Neural cell (in vitro differentiated cells): Measurements from ENCODE around the gene HIC2. TPM values are rescaled to one million over a fixed set of nuclear protein-coding genes. Genes with fewer than 3 reads are reported as not detected.

Experiments
- H2AFZ ChIP-seq: fragments of 200-600, 300-800 bp; sonication (generic), shearing (Covaris generic); 2 replicates; pipeline ENCODE4 v1.6.0; 2014; ENCODE audit warnings: low read depth, mild to moderate bottlenecking, antibody characterized with exemption, low read length, moderate library complexity
- H3F3A ChIP-seq: fragments of 200-600 bp; shearing (Covaris generic); 2 replicates; pipeline ENCODE4 v1.6.1; 2016; ENCODE audit warnings: mild to moderate bottlenecking, moderate library complexity, mixed read lengths, antibody characterized with exemption, low read length; ENCODE audit not compliant: insufficient read depth, poor library complexity, severe bottlenecking
- H3K27ac ChIP-seq: fragments of 200-600, 300-800 bp; sonication (generic), shearing (Covaris generic); 2 replicates; pipeline ENCODE4 v1.5.1; 2014; ENCODE audit warnings: mild to moderate bottlenecking, low read length, moderate library complexity
- H3K27me3 ChIP-seq: fragments of 300-800, 200-600 bp; sonication (generic), shearing (Covaris generic); 2 replicates; pipeline ENCODE4 v1.6.0; 2014; ENCODE audit warnings: mild to moderate bottlenecking, low read depth, low read length, moderate library complexity; ENCODE audit not compliant: insufficient read depth
- H3K36me3 ChIP-seq: fragments of 300-800, 200-600 bp; sonication (generic), shearing (Covaris generic); 2 replicates; pipeline ENCODE4 v1.5.1; 2014; ENCODE audit warnings: mild to moderate bottlenecking, antibody characterized with exemption, low read length, moderate library complexity; ENCODE audit not compliant: insufficient read depth
- H3K4me2 ChIP-seq: fragments of 300-800, 200-600 bp; sonication (generic), shearing (Covaris generic); 2 replicates; pipeline ENCODE4 v1.6.0; 2014; ENCODE audit warnings: mild to moderate bottlenecking, low read length
- H3K4me3 ChIP-seq: fragments of 300-800, 200-600 bp; sonication (generic), shearing (Covaris generic); 2 replicates; pipeline ENCODE4 v1.5.1; 2014; ENCODE audit warnings: mild to moderate bottlenecking, low read length, moderate library complexity
- H3K79me2 ChIP-seq: fragments of 200-600 bp; shearing (Covaris generic); replicated peaks from 2 replicates; pipeline ENCODE4 v1.6.0; 2014; ENCODE audit warnings: mild to moderate bottlenecking, low read length, moderate library complexity; ENCODE audit not compliant: insufficient read depth
- H3K9ac ChIP-seq: fragments of 300-800, 200-600 bp; sonication (generic), shearing (Covaris generic); 2 replicates; pipeline ENCODE4 v1.6.1; 2016; ENCODE audit warnings: mild to moderate bottlenecking, low read length, mixed read lengths
- H3K9me2 ChIP-seq: fragments of 200-600 bp; shearing (Covaris generic); 2 replicates; pipeline ENCODE4 v1.6.1; 2016; ENCODE audit warnings: mild to moderate bottlenecking, low read length, mixed read lengths; ENCODE audit not compliant: insufficient read depth
- H3K9me3 ChIP-seq: fragments of 200-600, 300-800 bp; sonication (generic), shearing (Covaris generic); 2 replicates; pipeline ENCODE4 v1.6.1; 2016; ENCODE audit warnings: mild to moderate bottlenecking, mixed run types, low read length, moderate library complexity, mixed read lengths
- H4K20me1 ChIP-seq: fragments of 200-600 bp; shearing (Covaris generic); 2 replicates; pipeline ENCODE4 v1.6.1; 2016; ENCODE audit warnings: mild to moderate bottlenecking, mixed run types; ENCODE audit not compliant: insufficient read depth
- CTCF ChIP-seq: fragments of 450-650 bp; IDR thresholded peaks from 2 replicates; pipeline ENCODE4 v1.5.1; 2014; ENCODE audit warnings: antibody characterized with exemption, mild to moderate bottlenecking, moderate library complexity; ENCODE audit not compliant: poor library complexity, severe bottlenecking
- EP300 ChIP-seq: fragments of 450-650 bp; conservative IDR thresholded peaks from 2 replicates; pipeline ENCODE4 v1.6.1; 2014; ENCODE audit warnings: antibody characterized with exemption, mild to moderate bottlenecking, moderate library complexity; ENCODE audit not compliant: poor library complexity, severe bottlenecking
- EZH2 ChIP-seq: fragments of 200-600, 300-800 bp; shearing (Covaris generic), sonication (generic); IDR thresholded peaks from 2 replicates; pipeline ENCODE4 v1.6.1; 2014; ENCODE audit warnings: antibody characterized with exemption, low read length, borderline replicate concordance, mild to moderate bottlenecking; ENCODE audit not compliant: insufficient read depth, poor library complexity, severe bottlenecking
- MXI1 ChIP-seq: fragments of 450-650 bp; conservative IDR thresholded peaks from 2 replicates; pipeline ENCODE4 v1.6.1; 2014; ENCODE audit warnings: antibody characterized with exemption, mild to moderate bottlenecking; ENCODE audit not compliant: poor library complexity, severe bottlenecking
- POLR2AphosphoS5 ChIP-seq: IDR thresholded peaks from 2 replicates; pipeline ENCODE4 v1.6.1; 2012
- RAD21 ChIP-seq: fragments of 450-650 bp; conservative IDR thresholded peaks from 2 replicates; pipeline ENCODE4 v1.6.1; 2014; ENCODE audit warnings: antibody characterized with exemption, mild to moderate bottlenecking, moderate library complexity
- SMC3 ChIP-seq: fragments of 450-650 bp; conservative IDR thresholded peaks from 2 replicates; pipeline ENCODE4 v1.6.1; 2014; ENCODE audit warnings: antibody characterized with exemption, mild to moderate bottlenecking, moderate library complexity; ENCODE audit not compliant: poor library complexity
- TAF1 ChIP-seq: IDR thresholded peaks from 2 replicates; pipeline ENCODE4 v1.6.1; 2012; ENCODE audit warnings: low read depth
- polyA plus RNA-seq: library from polyadenylated mRNA; depleted of rRNA; stranded (reverse); fragments of >200 nt; gene quantifications from 2 replicates; pipeline ENCODE4 v1.2.3, GENCODE V29; 2014
- TF ChIP-seq, protein P1 (sequence below): IDR thresholded peaks from 2 replicates; pipeline ENCODE4 v1.6.1; 2012; ENCODE audit warnings: borderline replicate concordance

HIC2 gene
- polyA plus RNA-seq, 1 donor from 2014 or later, result 19.0 TPM

GRCh38 chr22:21445437-21446127 lies 28.4 kb downstream of the HIC2 start:
- H3K27ac ChIP-seq, result no peak overlapping the region
- no peaks in the 10 kb centered on the region for H4K20me1 ChIP-seq
- no peaks in the 10 kb centered on the region for H3K9me2 ChIP-seq
- H3K4me2 ChIP-seq, result no peak overlapping the region
- H3K9ac ChIP-seq, result no peak overlapping the region
- H3K4me3 ChIP-seq, result no peak overlapping the region
- H3K36me3 ChIP-seq, result no peaks in the 10 kb centered on the region
- no peak for TF ChIP-seq EZH2
- TF ChIP-seq TAF1, result no peak
- no peak for TF ChIP-seq SMC3
- TF ChIP-seq, protein P1, sequence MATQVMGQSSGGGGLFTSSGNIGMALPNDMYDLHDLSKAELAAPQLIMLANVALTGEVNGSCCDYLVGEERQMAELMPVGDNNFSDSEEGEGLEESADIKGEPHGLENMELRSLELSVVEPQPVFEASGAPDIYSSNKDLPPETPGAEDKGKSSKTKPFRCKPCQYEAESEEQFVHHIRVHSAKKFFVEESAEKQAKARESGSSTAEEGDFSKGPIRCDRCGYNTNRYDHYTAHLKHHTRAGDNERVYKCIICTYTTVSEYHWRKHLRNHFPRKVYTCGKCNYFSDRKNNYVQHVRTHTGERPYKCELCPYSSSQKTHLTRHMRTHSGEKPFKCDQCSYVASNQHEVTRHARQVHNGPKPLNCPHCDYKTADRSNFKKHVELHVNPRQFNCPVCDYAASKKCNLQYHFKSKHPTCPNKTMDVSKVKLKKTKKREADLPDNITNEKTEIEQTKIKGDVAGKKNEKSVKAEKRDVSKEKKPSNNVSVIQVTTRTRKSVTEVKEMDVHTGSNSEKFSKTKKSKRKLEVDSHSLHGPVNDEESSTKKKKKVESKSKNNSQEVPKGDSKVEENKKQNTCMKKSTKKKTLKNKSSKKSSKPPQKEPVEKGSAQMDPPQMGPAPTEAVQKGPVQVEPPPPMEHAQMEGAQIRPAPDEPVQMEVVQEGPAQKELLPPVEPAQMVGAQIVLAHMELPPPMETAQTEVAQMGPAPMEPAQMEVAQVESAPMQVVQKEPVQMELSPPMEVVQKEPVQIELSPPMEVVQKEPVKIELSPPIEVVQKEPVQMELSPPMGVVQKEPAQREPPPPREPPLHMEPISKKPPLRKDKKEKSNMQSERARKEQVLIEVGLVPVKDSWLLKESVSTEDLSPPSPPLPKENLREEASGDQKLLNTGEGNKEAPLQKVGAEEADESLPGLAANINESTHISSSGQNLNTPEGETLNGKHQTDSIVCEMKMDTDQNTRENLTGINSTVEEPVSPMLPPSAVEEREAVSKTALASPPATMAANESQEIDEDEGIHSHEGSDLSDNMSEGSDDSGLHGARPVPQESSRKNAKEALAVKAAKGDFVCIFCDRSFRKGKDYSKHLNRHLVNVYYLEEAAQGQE, result no peak
- TF ChIP-seq EP300, result no peak
- TF ChIP-seq POLR2AphosphoS5, result no peak
- no peak for TF ChIP-seq MXI1
- no peak for TF ChIP-seq CTCF
- TF ChIP-seq RAD21, result no peak
- no peaks in the 10 kb centered on the region for H3K79me2 ChIP-seq
- no peak overlapping the region for H2AFZ ChIP-seq
- no peaks in the 10 kb centered on the region for H3F3A ChIP-seq
- H3K9me3 ChIP-seq, result no peaks in the 10 kb centered on the region
- H3K27me3 ChIP-seq, result no peaks in the 10 kb centered on the region

DNA sequence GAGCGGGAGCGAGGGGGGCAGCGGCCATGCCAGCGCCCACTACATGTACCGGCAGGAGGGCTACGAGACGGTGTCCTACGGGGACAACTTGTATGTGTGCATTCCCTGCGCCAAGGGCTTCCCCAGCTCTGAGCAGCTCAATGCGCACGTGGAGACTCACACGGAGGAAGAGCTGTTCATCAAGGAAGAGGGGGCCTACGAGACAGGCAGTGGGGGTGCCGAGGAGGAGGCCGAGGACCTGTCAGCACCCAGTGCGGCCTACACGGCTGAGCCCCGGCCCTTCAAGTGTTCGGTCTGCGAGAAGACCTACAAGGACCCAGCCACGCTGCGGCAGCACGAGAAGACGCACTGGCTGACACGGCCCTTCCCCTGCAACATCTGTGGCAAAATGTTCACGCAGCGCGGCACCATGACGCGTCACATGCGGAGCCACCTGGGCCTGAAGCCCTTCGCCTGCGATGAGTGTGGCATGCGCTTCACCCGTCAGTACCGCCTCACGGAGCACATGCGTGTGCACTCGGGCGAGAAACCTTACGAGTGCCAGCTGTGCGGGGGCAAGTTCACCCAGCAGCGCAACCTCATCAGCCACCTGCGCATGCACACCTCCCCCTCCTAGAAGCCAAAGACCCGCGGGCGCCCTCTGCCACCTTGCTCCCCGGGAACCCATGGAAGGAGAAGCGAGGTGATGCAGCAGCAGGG lies 29.1 kb downstream of the HIC2 start:
- Histone ChIP-seq H3K27ac (no peak overlapping the region), H3K36me3 (no peaks in the 10 kb centered on the region), H3K4me3 (no peak overlapping the region), H3K9me2 (no peaks in the 10 kb centered on the region), H3F3A (no peaks in the 10 kb centered on the region), H3K27me3 (no peaks in the 10 kb centered on the region), H3K4me2 (no peak overlapping the region), H3K79me2 (no peaks in the 10 kb centered on the region), H3K9me3 (no peaks in the 10 kb centered on the region), H3K9ac (no peak overlapping the region), H2AFZ (no peak overlapping the region), H4K20me1 (no peaks in the 10 kb centered on the region)
- TF ChIP-seq TAF1, result no peak
